Fibroblast of mammary gland (primary cell): ENCODE measurements around the gene ICE2.

ENCODE experiments used
- DNase-seq: peaks from one replicate; pipeline ENCODE4 v3.0.0-alpha.2; 2010; ENCODE audit warnings: low read depth
- H3K4me3 ChIP-seq: 2 replicates; pipeline ENCODE4 v1.5.1; 2011; ENCODE audit warnings: low read depth, mild to moderate bottlenecking, low read length, moderate library complexity; ENCODE audit not compliant: control insufficient read depth
- CTCF ChIP-seq: conservative IDR thresholded peaks from 2 replicates; pipeline ENCODE4 v1.5.1; 2011; ENCODE audit warnings: low read depth, low read length, inconsistent platforms; ENCODE audit not compliant: control insufficient read depth, insufficient read depth

Gene ICE2

GRCh38 chr15:60513676-60514075 is 34.7 kb upstream of the ICE2 start:
- no peak overlapping the region for H3K4me3 ChIP-seq
- TF ChIP-seq CTCF, result no peak
- no peak for DNase-seq

GRCh38 chr15:60512937-60513336 is 34.0 kb upstream of the ICE2 start:
- no peak for DNase-seq
- no peak for TF ChIP-seq CTCF
- no peak overlapping the region for H3K4me3 ChIP-seq

DNA sequence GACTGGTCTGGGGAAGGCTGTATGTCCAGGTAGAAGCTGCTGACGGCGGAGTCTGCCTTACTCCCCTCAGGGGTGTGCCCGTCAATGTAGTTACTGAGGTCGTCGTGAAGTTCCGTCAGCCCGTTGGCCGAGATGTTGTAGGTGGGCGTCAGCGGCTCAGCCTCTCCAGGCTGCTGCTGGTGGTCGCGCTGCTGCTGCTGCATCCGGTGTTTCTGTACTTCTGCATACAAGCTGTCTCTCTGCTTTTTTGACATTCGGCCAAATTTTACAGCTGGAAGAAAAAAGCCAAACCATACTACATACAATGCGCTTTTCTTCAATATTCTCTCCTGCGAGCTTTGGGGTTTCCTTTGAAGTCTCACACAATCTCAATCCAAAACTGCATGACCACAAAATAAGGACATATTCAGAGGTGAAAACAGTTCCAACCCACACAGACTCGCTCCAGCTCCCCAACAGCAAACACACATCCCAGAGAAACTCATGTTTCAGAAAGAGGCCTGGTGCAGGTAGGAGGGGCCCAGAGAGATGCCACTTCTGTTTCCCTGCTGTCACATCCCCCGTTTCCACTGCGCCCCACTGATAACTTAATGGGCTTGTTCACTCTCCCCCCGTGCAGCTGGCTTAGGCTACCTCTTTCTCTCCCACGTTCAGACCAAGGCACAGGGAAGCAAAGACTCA is 32.5 kb upstream of the ICE2 start:
- H3K4me3 ChIP-seq, result no peak overlapping the region
- no peak for TF ChIP-seq CTCF
- DNase-seq, result no peak

DNA sequence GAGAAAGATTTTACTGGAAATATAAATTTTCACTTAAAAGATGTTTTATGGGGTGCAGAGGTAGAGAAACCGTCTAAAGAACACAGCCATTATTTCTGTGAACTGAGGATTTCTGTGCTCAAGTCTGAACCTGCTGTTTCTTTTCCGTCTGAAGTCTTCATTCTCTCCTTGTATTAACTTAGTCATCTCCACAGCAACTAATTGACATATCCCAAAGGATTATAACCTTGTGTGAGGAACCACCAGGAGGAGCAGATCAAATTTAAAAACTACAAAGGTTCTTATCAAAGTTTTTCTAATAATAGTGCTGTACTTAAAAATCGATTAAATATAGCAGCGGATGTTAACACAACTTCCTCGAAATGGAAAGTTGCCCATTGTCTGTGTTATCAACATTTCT is 31.1 kb upstream of the ICE2 start:
- no peak for DNase-seq
- no peak overlapping the region for H3K4me3 ChIP-seq

GRCh38 chr15:60509470-60509869 is 30.5 kb upstream of the ICE2 start:
- DNase-seq, result no peak
- H3K4me3 ChIP-seq, result no peak overlapping the region

More for the DNA sequence above, 31.1 kb upstream of the ICE2 start:
- no peak for TF ChIP-seq CTCF

DNA sequence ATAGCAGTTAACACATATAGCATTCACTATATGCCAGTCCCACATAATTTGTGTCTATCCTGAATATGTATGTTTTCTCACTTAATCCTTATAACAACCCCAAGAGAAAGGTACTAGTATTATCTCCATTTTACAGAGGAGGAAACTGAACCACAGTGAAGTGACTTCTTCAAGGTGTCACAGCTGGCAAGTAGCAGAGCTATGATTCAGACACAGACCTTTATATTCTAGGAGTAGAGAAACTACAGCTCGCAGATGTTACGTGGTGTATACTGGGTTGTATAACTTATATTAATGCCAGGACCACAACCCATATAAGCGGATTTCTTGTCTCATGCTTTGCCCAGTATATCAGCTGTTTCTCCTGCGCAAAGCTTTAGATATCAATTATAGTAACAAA is 29.5 kb upstream of the ICE2 start:
- no peak for DNase-seq
- no peak for TF ChIP-seq CTCF
- no peak overlapping the region for H3K4me3 ChIP-seq

More at GRCh38 chr15:60509470-60509869, 30.5 kb upstream of the ICE2 start:
- TF ChIP-seq CTCF, result no peak
